ENCODE results near the gene HELZ2. TPM values are rescaled to one million over a fixed set of nuclear protein-coding genes. Genes with fewer than 3 reads are reported as not detected.
A peak's percentile ranks its signal among the peaks of the same experiment; 100 is the strongest.

Gene HELZ2
- total RNA-seq, 2 donors from 2014 or later, result 37.1 to 46.1 TPM

GRCh38 chr20:63587776-63588591 is 13.9 kb upstream of the HELZ2 start:
- DNase-seq (ENCODE audit: low spot score), result no peak
- Histone ChIP-seq H3K4me1 (replicated peaks) (no peaks in the 10 kb centered on the region), H3K9me3 (no peaks in the 10 kb centered on the region), H3K27me3 (replicated peaks; ENCODE audit: insufficient read depth) (no peaks in the 10 kb centered on the region), H3K4me3 (no peak overlapping the region), H3K27ac (peak overlapping the region; percentile 41 to 80), H3K36me3 (peaks cover 0 to 4% of the 10 kb centered on the region in 2 donors)
- intact Hi-C loops (cut with DNase I), result no loop called here
- 66% methylated on average over 19 of the region's 19 CpGs for WGBS
- TF ChIP-seq, protein P1, sequence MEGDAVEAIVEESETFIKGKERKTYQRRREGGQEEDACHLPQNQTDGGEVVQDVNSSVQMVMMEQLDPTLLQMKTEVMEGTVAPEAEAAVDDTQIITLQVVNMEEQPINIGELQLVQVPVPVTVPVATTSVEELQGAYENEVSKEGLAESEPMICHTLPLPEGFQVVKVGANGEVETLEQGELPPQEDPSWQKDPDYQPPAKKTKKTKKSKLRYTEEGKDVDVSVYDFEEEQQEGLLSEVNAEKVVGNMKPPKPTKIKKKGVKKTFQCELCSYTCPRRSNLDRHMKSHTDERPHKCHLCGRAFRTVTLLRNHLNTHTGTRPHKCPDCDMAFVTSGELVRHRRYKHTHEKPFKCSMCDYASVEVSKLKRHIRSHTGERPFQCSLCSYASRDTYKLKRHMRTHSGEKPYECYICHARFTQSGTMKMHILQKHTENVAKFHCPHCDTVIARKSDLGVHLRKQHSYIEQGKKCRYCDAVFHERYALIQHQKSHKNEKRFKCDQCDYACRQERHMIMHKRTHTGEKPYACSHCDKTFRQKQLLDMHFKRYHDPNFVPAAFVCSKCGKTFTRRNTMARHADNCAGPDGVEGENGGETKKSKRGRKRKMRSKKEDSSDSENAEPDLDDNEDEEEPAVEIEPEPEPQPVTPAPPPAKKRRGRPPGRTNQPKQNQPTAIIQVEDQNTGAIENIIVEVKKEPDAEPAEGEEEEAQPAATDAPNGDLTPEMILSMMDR (IDR thresholded peaks at IDR 0.05), result no peak
- TF ChIP-seq POLR2AphosphoS5 (IDR thresholded peaks at IDR 0.05) (peak; percentile 56), POLR2A (IDR thresholded peaks at IDR 0.05) (no peak)

GRCh38 chr20:63587256-63587655 is 13.2 kb upstream of the HELZ2 start:
- Histone ChIP-seq H3K4me1 (replicated peaks) (no peaks in the 10 kb centered on the region), H3K9me3 (no peaks in the 10 kb centered on the region), H3K36me3 (peaks cover 0 to 4% of the 10 kb centered on the region in 2 donors), H3K27ac (no peak overlapping the region), H3K4me3 (no peak overlapping the region), H3K27me3 (replicated peaks; ENCODE audit: insufficient read depth) (no peaks in the 10 kb centered on the region)
- intact Hi-C loops (cut with DNase I), result no loop called here
- WGBS, result 90% methylated on average over 12 of the region's 12 CpGs
- TF ChIP-seq, protein P1 (IDR thresholded peaks at IDR 0.05), result no peak
- no peak for TF ChIP-seq POLR2AphosphoS5 (IDR thresholded peaks at IDR 0.05)
- TF ChIP-seq POLR2A (IDR thresholded peaks at IDR 0.05), result no peak
- DNase-seq (ENCODE audit: low spot score), result no peak

DNA sequence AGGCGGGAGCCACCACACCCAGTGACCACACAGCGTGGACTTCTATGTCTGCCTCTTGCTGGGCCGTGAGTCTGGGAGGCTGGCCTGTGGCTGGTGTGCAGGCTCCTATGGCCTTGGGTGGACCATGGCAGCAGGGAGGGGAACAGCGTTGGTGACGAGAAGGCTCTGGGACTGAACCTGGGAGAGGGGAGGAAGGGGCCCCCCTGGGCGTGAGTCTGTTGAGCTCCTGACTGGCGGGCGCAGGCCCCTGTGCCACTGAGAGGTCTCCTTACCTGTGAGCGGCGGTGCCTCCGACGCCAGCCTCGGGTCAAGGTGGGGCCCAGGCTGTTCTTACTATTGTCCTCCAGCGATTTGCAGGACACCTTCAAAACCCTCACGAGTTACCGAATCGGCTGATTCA is 12.8 kb upstream of the HELZ2 start:
- intact Hi-C loops (cut with DNase I), result no loop called here
- Histone ChIP-seq H3K4me1 (replicated peaks) (no peaks in the 10 kb centered on the region), H3K4me3 (no peak overlapping the region), H3K36me3 (peaks cover 0 to 1% of the 10 kb centered on the region in 2 donors), H3K27ac (no peak overlapping the region), H3K27me3 (replicated peaks; ENCODE audit: insufficient read depth) (no peaks in the 10 kb centered on the region), H3K9me3 (no peaks in the 10 kb centered on the region)
- no peak for TF ChIP-seq POLR2A (IDR thresholded peaks at IDR 0.05)
- TF ChIP-seq, protein P1 (IDR thresholded peaks at IDR 0.05), result no peak
- TF ChIP-seq POLR2AphosphoS5 (IDR thresholded peaks at IDR 0.05), result no peak
- no peak for DNase-seq (ENCODE audit: low spot score)
- 87% methylated on average over 15 of the region's 17 CpGs for WGBS

DNA sequence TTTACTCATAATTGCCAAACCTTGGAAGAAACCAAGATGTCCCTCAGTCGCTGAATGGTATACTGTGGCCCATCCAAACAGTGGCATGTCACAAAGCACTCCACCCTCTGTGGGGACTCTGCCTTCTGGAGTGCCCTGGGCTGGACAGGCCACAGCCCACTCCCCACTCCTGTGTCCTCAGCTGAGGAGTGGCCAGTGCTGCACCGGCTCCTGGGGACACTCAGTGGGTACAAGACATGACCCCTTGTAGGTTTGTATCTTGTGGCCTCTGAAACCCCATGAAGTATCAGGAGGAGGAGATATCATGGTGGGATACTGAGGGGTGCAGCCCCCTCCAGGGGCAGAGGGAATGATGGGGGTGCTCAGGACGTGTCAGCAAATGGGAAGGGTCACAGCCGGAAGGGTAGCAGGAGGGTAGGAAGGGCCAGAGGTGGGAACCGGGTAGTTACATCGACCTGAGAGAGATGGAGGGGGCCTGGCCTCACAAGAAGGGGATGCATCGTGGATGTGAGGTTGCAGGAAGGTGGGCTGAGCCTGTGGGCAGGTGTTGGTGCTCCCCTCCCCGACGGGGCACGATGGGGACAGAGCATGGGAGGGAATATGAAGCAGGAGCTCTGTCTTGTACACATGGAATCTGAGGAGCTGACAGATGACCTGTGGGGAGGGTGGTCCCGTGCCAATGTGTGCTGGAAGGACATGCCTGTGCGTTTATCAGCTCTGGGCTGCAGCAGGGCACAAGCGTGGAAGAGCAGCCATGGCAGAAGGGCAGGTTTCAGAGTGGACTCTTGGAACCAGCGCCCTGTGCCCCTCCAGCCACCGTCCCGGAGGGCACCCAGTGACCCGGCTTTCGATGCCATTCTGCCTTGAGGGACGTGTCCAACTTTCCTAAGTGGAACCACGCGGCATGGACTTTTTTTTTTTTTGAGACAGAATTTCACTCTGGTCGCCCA is 11.9 kb upstream of the HELZ2 start:
- no peak for TF ChIP-seq POLR2AphosphoS5 (IDR thresholded peaks at IDR 0.05)
- TF ChIP-seq, protein P1 (IDR thresholded peaks at IDR 0.05), result no peak
- no peak for TF ChIP-seq POLR2A (IDR thresholded peaks at IDR 0.05)
- H3K4me1 ChIP-seq (replicated peaks), result no peaks in the 10 kb centered on the region
- 70% methylated on average over 22 of the region's 22 CpGs for whole genome bisulfite sequencing
- H3K4me3 ChIP-seq, result no peak overlapping the region
- H3K36me3 ChIP-seq, result no peaks in the 10 kb centered on the region
- no peak overlapping the region for H3K27ac ChIP-seq
- H3K9me3 ChIP-seq, result no peaks in the 10 kb centered on the region
- DNase-seq (ENCODE audit: low spot score), result no peak
- intact Hi-C loops (cut with DNase I), result no loop called here
- H3K27me3 ChIP-seq (replicated peaks; ENCODE audit: insufficient read depth), result no peaks in the 10 kb centered on the region
